Heart left ventricle (tissue), 13 donors: ENCODE results near the gene WWOX.

ENCODE experiments used
- CTCF ChIP-seq, 12 donors: fragments of 200-600 bp; sonication (generic) in 4 of 12; IDR thresholded peaks; one replicate each; pipeline versions ENCODE4 v1.5.0 to v1.8.0; 2018 to 2022; ENCODE audit warnings: antibody characterized with exemption in 12 of 12, mild to moderate bottlenecking in 5 of 12
- POLR2A ChIP-seq, 2 donors: fragments of 450-650 bp; IDR thresholded peaks; one replicate each; pipeline ENCODE4 v1.6.1; 2017; ENCODE audit warnings: antibody characterized with exemption in 2 of 2, mild to moderate bottlenecking in 2 of 2, moderate library complexity in 2 of 2
- donor health status: ischemic (EF 13 %, LVEDD 7.1; RV severe dilation, severe dysfunction).
- donor health status: DM: no; HTN: yes; CAD: no.
- donor health status: DM: no; HTN: no; CAD: no.
- donor health status: ischemic (EF 25% LVEDD 6.9; RV normal size, moderate dysfunction).
- donor health status: ischemic (EF 25% LVEDD 5.7; RV mildly dilated, moderate dysfunction).
- donor health status: ischemic (EF 35%, LVEDD 5.7; RV mildly dilated, moderate dysfunction).
- donor health status: nonischemic (EF 11% LVEDD 7.7; RV severe dilation, severe dysfunction).
- donor health status: DM: yes; HTN: yes; CAD: no.
- donor health status: PGD.
- donor health status: ischemic (EF 29% LVEDD 5.4; RV normal size, mild dysfunction).
- donor health status: nonischemic (EF 23%, LVEDD 6.1; RV moderate dilation, normal function).

GRCh38 chr16:78689536-78689935 is 590.1 kb downstream of the WWOX start:
- TF ChIP-seq CTCF (IDR thresholded peaks at IDR 0.05) (no peak), POLR2A (IDR thresholded peaks at IDR 0.05) (no peak)
